ENCODE data around the gene CAMK1D. TPM values are rescaled to one million over a fixed set of nuclear protein-coding genes. Genes with fewer than 3 reads are reported as not detected.

The CAMK1D gene
- total RNA-seq, 2 experiments from 2014 or later, result 19.0 to 25.6 TPM

DNA sequence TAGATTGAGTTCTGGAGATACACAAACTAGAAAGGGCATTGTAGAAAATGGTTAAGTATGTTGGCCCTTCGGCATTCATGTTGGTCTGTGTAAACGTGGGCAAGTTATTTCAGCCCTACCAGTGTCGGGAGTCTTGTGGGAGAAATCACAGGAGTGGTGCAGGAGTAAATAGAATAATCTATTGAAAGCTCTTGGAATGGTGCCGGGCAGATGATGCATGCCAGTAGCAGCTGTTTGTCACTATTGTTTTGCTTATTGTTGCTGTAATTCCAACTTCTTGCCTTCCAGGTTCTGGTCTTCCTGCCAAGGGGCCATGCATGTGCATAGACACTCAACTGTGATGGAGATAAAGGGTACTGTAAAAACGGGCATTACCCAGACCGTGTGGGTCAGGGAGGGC lies 259.4 kb downstream of the CAMK1D start:
- intact Hi-C loops (cut with micrococcal nuclease; ENCODE audit: unreplicated experiment), result no loop called here
- Histone ChIP-seq H3K36me3 (ENCODE audit: insufficient read depth, low read length) (no peaks in the 10 kb centered on the region), H3K4me2 (ENCODE audit: low read length) (no peak overlapping the region), H4K20me1 (ENCODE audit: insufficient read depth, low read length) (no peaks in the 10 kb centered on the region), H3K9me2 (ENCODE audit: insufficient read depth, low read length) (no peaks in the 10 kb centered on the region), H3K9me3 (ENCODE audit: low read length) (no peaks in the 10 kb centered on the region), H3K4me3 (ENCODE audit: low read depth, low read length, poor library complexity, severe bottlenecking) (no peak overlapping the region), H3K27ac (ENCODE audit: low read depth, low read length, poor library complexity, severe bottlenecking) (no peak overlapping the region), H2AFZ (ENCODE audit: low read length) (no peak overlapping the region), H3K79me2 (ENCODE audit: insufficient read depth, low read depth, low read length) (no peaks in the 10 kb centered on the region), H3K4me1 (ENCODE audit: insufficient read depth, low read length, poor library complexity, severe bottlenecking) (peaks cover 23% of the 10 kb centered on the region)
- ChIA-PET CTCF (ENCODE audit: unreplicated experiment) (interaction anchor here (0.6 kb wide), 1 partner anchor 1243 kb away, joined by 3 read pairs; no protein-coding TSS in a partner anchor), POLR2A (no interaction called here)
- no peak for TF ChIP-seq EZH2phosphoT487 (IDR thresholded peaks at IDR 0.05; ENCODE audit: borderline replicate concordance, low read depth, low read length)
- TF ChIP-seq, protein P1, sequence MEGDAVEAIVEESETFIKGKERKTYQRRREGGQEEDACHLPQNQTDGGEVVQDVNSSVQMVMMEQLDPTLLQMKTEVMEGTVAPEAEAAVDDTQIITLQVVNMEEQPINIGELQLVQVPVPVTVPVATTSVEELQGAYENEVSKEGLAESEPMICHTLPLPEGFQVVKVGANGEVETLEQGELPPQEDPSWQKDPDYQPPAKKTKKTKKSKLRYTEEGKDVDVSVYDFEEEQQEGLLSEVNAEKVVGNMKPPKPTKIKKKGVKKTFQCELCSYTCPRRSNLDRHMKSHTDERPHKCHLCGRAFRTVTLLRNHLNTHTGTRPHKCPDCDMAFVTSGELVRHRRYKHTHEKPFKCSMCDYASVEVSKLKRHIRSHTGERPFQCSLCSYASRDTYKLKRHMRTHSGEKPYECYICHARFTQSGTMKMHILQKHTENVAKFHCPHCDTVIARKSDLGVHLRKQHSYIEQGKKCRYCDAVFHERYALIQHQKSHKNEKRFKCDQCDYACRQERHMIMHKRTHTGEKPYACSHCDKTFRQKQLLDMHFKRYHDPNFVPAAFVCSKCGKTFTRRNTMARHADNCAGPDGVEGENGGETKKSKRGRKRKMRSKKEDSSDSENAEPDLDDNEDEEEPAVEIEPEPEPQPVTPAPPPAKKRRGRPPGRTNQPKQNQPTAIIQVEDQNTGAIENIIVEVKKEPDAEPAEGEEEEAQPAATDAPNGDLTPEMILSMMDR (conservative IDR thresholded peaks at IDR 0.05; ENCODE audit: low read length), result no peak
- no TSS peak for BruUV-seq (replicated peaks)
- no peak for DNase-seq (ENCODE audit: low spot score)

DNA sequence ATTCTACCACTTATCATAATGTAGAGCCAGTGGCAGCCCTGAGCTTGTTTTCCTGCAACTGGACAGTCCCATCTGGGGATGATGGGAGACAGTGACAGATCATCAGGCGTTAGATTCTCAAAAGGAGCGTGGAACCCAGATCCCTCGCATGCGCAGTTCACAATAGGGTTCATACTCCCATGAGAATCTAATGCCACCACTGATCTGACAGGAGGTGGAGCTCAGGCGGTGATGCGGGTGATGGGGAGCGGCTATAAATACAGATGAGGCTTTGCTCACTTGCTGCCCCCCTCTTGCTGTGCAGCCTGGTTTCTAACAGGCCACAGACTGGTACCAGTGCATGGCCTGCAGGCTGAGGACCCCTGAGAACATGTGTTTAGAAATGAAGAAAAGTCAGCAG lies 260.1 kb downstream of the CAMK1D start:
- peaks cover 23% of the 10 kb centered on the region for H3K4me1 ChIP-seq (ENCODE audit: insufficient read depth, low read length, poor library complexity, severe bottlenecking)
- H3K9me3 ChIP-seq (ENCODE audit: low read length), result no peaks in the 10 kb centered on the region
- no peaks in the 10 kb centered on the region for H3K9me2 ChIP-seq (ENCODE audit: insufficient read depth, low read length)
- POLR2A ChIA-PET, result no interaction called here
- no TSS peak for BruUV-seq (replicated peaks)
- H3K27ac ChIP-seq (ENCODE audit: low read depth, low read length, poor library complexity, severe bottlenecking), result no peak overlapping the region
- TF ChIP-seq EZH2phosphoT487 (IDR thresholded peaks at IDR 0.05; ENCODE audit: borderline replicate concordance, low read depth, low read length), result no peak
- TF ChIP-seq, protein P1 (conservative IDR thresholded peaks at IDR 0.05; ENCODE audit: low read length), result no peak
- no peak for DNase-seq (ENCODE audit: low spot score)
- CTCF ChIA-PET (ENCODE audit: unreplicated experiment), result interaction anchor here (0.6 kb wide), 1 partner anchor 1244 kb away, joined by 3 read pairs; no protein-coding TSS in a partner anchor
- no peaks in the 10 kb centered on the region for H4K20me1 ChIP-seq (ENCODE audit: insufficient read depth, low read length)
- H3K36me3 ChIP-seq (ENCODE audit: insufficient read depth, low read length), result no peaks in the 10 kb centered on the region
- H3K4me3 ChIP-seq (ENCODE audit: low read depth, low read length, poor library complexity, severe bottlenecking), result no peak overlapping the region
- H3K79me2 ChIP-seq (ENCODE audit: insufficient read depth, low read depth, low read length), result no peaks in the 10 kb centered on the region
- intact Hi-C loops (cut with micrococcal nuclease; ENCODE audit: unreplicated experiment), result no loop called here
- H2AFZ ChIP-seq (ENCODE audit: low read length), result no peak overlapping the region
- H3K4me2 ChIP-seq (ENCODE audit: low read length), result no peak overlapping the region

DNA sequence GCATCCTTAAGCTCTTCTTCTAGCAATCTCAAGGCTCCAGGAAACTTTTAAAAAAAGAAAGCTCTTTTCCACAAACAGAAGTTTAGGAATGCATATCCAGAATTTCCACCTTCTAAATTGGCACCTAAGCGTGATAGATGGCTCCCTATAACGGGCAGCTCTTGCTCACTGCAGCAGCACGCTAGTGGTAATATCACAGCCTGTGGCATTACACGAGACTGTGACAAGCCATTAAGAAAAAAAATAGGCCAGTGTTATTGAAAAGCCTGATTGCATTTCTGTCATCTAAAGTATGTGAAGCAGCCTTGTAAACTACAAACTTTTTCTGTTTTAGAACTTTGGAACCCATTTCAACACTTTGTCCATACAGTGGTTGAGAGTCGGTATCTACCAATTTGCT lies 263.8 kb downstream of the CAMK1D start:
- intact Hi-C loops (cut with micrococcal nuclease; ENCODE audit: unreplicated experiment), result no loop called here

More for the DNA sequence above, 263.8 kb downstream of the CAMK1D start:
- ChIA-PET CTCF (ENCODE audit: unreplicated experiment) (no interaction called here), POLR2A (interaction anchor here (0.5 to 1.0 kb wide), 3 partner anchors 9 to 612 kb away, joined by 3 to 5 read pairs (median 3); no protein-coding TSS in a partner anchor)
- H3K9me2 ChIP-seq (ENCODE audit: insufficient read depth, low read length), result no peaks in the 10 kb centered on the region
- BruUV-seq (replicated peaks), result no TSS peak
- H3K79me2 ChIP-seq (ENCODE audit: insufficient read depth, low read depth, low read length), result no peaks in the 10 kb centered on the region
- no peak overlapping the region for H3K4me3 ChIP-seq (ENCODE audit: low read depth, low read length, poor library complexity, severe bottlenecking)
- no peak overlapping the region for H2AFZ ChIP-seq (ENCODE audit: low read length)
- H3K36me3 ChIP-seq (ENCODE audit: insufficient read depth, low read length), result no peaks in the 10 kb centered on the region
- DNase-seq (ENCODE audit: low spot score), result no peak
- no peaks in the 10 kb centered on the region for H4K20me1 ChIP-seq (ENCODE audit: insufficient read depth, low read length)
- no peaks in the 10 kb centered on the region for H3K4me1 ChIP-seq (ENCODE audit: insufficient read depth, low read length, poor library complexity, severe bottlenecking)
- TF ChIP-seq EZH2phosphoT487 (IDR thresholded peaks at IDR 0.05; ENCODE audit: borderline replicate concordance, low read depth, low read length), result no peak
- TF ChIP-seq, protein P1 (conservative IDR thresholded peaks at IDR 0.05; ENCODE audit: low read length), result no peak
- H3K4me2 ChIP-seq (ENCODE audit: low read length), result no peak overlapping the region
- H3K27ac ChIP-seq (ENCODE audit: low read depth, low read length, poor library complexity, severe bottlenecking), result no peak overlapping the region
- H3K9me3 ChIP-seq (ENCODE audit: low read length), result no peaks in the 10 kb centered on the region

Data from OCI-LY7 (cell line).